LNCAP (cell line): ENCODE results near the gene ARID1B.

Source experiments
- TF ChIP-seq, protein P1 (sequence below): fragments of 450-650 bp; IDR thresholded peaks from 2 replicates; pipeline ENCODE4 v1.5.1; 2017; ENCODE audit warnings: mild to moderate bottlenecking

ARID1B gene

DNA sequence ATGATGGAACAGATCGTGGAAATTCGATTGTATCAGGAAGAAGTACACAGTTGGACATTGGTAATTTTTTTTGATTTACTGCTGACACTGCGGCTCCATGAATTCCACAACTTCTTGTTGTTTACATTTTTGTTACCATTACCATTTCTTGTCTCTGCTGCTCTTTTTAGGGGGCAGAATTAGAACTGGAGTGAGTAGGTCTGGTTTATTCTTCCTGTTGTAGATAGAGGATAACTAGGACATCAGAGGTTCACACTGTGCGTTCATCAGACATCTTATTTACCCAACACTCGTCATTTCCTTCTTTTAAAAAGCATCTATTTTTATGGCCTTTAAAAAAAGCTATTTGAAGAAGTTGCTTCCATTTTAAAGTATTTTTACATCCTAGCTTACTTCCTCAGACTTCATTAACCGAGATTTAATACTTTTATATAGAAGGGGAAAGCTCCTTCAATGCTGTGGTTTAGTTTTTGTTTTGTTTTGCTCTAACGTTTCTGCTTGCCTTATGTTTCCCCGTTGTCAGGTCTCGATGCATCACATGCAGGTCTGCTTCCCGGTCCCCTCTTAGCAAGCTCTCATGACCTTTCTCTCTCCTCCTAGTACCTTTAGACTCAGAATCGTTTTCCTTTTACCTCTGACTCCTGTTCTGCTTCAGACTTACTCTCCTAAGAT, 139.1 kb downstream of the ARID1B start:
- TF ChIP-seq, protein P1, sequence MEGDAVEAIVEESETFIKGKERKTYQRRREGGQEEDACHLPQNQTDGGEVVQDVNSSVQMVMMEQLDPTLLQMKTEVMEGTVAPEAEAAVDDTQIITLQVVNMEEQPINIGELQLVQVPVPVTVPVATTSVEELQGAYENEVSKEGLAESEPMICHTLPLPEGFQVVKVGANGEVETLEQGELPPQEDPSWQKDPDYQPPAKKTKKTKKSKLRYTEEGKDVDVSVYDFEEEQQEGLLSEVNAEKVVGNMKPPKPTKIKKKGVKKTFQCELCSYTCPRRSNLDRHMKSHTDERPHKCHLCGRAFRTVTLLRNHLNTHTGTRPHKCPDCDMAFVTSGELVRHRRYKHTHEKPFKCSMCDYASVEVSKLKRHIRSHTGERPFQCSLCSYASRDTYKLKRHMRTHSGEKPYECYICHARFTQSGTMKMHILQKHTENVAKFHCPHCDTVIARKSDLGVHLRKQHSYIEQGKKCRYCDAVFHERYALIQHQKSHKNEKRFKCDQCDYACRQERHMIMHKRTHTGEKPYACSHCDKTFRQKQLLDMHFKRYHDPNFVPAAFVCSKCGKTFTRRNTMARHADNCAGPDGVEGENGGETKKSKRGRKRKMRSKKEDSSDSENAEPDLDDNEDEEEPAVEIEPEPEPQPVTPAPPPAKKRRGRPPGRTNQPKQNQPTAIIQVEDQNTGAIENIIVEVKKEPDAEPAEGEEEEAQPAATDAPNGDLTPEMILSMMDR: no peak

DNA sequence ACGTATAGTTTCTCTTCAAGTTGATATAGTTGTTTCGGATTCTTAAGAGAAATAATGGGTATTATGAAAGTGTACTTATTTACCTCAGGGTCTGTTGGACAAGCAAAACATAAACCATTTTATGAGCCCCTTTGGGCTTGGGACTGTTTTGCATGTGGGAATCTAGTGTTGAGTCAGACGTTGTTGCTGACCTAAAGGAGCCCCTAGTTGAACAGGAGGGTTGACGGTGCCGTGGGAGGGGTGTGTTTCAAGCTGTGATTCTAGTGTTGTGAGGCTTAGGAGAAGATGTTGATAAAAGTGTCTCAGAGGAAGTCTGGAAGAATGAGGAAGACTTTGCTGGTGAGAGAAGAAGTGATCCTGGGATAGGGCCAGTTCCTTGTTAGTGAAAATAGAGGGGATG, 140.0 kb downstream of the ARID1B start:
- TF ChIP-seq, protein P1: no peak

DNA sequence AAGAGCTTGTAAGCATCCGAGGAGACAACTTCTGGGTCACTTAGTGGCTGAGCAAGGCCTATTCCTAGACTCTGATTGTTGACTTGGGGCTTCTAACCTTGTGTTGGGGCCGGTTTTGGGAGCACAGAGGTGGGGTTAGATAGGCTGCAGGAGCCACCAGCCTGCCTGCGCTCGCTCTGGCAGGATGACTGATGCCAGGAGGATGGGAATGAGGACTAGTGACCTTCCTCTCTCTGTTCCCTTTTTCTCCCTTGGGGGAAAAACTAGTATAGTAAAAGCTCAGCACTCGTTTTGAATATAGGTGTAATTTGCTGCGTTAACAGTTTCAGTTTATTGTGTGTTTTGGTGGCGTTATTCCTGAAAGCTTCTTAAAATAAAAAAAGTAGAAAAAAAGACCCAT, 141.5 kb downstream of the ARID1B start:
- TF ChIP-seq, protein P1: no peak

DNA sequence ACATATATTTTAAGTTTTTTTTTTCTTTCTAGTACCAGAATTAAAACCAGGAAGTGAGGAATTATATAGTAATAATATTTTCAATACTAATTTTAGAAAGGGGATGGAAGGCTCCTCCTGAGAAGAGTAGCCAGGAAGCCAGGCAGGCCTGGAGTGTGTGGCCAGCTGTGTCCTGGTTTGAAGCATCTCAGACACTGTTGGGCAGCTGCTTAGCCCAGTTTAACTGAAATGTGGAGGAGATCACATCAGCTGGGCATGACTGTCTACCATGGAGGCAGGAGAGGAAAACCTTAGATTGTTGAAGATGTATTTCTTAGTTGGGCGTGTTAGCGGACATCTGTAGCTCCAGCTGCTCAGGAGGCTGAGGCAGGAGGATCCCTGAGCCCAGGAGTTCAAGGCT, 142.2 kb downstream of the ARID1B start:
- TF ChIP-seq, protein P1: no peak

DNA sequence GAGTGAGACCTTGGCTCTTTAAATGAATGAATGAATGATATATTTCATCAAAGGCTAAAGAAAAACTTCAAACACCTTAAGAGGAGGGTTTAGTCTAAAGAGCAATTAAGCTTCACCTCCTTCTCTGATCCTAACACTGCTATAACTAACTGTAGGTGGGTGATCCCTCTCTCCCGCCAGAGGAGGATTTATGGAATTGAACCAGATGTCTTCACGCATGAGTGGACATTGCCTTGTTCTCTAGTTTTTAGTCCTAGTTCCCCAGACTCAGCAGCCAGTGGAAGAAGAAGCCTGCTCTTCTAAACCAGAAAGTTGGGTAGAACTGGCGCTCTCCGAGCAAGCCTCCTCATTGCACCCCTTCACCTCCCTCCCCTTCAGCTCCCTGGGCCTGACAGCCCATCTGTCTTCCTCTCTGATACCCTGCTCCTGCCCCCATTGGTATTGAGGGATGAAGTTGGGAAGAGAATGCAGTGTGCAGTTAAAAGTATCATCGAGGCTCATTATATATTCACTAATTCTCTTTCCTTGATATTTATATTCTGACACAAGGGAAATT, 142.7 kb downstream of the ARID1B start:
- TF ChIP-seq, protein P1: no peak

DNA sequence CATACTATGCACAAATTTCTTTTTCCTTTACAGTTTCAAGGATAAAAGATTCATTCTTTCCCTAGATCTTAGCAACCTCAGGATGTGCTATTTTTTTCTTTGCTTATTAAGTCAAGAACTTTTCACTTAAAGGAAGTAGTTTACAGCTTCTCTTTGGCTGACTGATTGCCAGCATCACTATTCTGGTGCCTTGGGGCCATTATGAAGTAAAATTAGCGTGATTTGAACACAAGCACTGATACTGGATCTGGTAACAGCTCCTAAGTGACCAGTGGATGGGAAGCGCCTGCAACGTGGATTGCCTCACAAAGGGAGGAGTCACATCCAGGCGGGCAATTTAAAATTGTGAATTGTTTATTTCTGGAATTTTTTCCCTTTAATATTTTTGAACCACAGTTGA, 147.1 kb downstream of the ARID1B start:
- TF ChIP-seq, protein P1: no peak

DNA sequence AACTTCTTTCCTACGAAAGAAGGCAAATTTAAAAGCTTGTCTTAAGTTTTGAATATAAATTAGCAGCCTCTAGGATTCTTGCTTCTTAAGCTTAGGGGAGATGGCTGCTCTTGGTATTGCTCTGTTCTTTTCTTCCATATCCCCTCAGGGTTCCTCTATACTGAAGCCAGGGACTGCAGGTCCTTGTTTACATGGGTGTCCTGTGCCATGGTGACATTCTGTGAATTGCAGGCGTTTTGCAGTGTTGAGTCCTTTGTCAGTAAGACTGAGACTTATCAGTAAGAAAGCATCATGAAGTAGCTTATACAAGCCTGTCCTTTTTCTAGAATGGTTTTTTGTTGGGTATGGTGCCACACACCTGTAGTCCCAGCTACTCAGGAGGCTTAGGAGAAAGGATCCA, 147.8 kb downstream of the ARID1B start:
- TF ChIP-seq, protein P1: no peak
